GM23248 (cell line): ENCODE results near the gene CACFD1. TPM values are rescaled to one million over a fixed set of nuclear protein-coding genes. Genes with fewer than 3 reads are reported as not detected.

Experiments used
- DNase-seq: peaks from one replicate; pipeline ENCODE4 v3.0.0-alpha.2; 2015
- H2AFZ ChIP-seq: fragments of 200-600 bp; sonication (generic); 2 replicates; pipeline ENCODE4 v1.6.1; 2016; ENCODE audit warnings: antibody characterized with exemption
- H3F3A ChIP-seq: fragments of 200-600 bp; sonication (generic); 2 replicates; pipeline ENCODE4 v1.6.1; 2016; ENCODE audit warnings: mild to moderate bottlenecking, antibody characterized with exemption, mixed run types; ENCODE audit not compliant: insufficient read depth
- H3K27ac ChIP-seq: fragments of 200-600 bp; sonication (generic); 2 replicates; pipeline ENCODE4 v1.5.1; 2016; ENCODE audit warnings: mild to moderate bottlenecking
- H3K27me3 ChIP-seq: fragments of 200-600 bp; sonication (generic); replicated peaks from 2 replicates; pipeline ENCODE4 v1.6.1; 2016; ENCODE audit warnings: mild to moderate bottlenecking; ENCODE audit not compliant: insufficient read depth
- H3K36me3 ChIP-seq: fragments of 200-600 bp; sonication (generic); 2 replicates; pipeline ENCODE4 v1.6.1; 2016; ENCODE audit warnings: low read depth, mild to moderate bottlenecking
- H3K4me1 ChIP-seq: fragments of 200-600 bp; sonication (generic); 2 replicates; pipeline ENCODE4 v1.6.1; 2016; ENCODE audit warnings: mild to moderate bottlenecking; ENCODE audit not compliant: insufficient read depth
- H3K4me2 ChIP-seq: fragments of 200-600 bp; sonication (generic); one replicate; pipeline ENCODE4 v1.6.1; 2016; ENCODE audit warnings: mild to moderate bottlenecking; ENCODE audit not compliant: unreplicated experiment
- H3K4me3 ChIP-seq: fragments of 200-600 bp; sonication (generic); 2 replicates; pipeline ENCODE4 v1.5.1; 2016; ENCODE audit warnings: mild to moderate bottlenecking
- H3K79me2 ChIP-seq: fragments of 200-600 bp; sonication (generic); 2 replicates; pipeline ENCODE4 v1.6.1; 2016; ENCODE audit warnings: mild to moderate bottlenecking; ENCODE audit not compliant: insufficient read depth
- H3K9ac ChIP-seq: fragments of 200-600 bp; sonication (generic); 2 replicates; pipeline ENCODE4 v1.6.1; 2016; ENCODE audit warnings: mild to moderate bottlenecking
- H3K9me2 ChIP-seq: fragments of 200-600 bp; sonication (generic); 2 replicates; pipeline ENCODE4 v1.6.1; 2016; ENCODE audit warnings: mixed run types, mild to moderate bottlenecking, moderate library complexity; ENCODE audit not compliant: insufficient read depth
- H3K9me3 ChIP-seq: fragments of 200-600 bp; sonication (generic); one replicate; pipeline ENCODE4 v1.6.1; 2017; ENCODE audit warnings: low read depth
- H4K20me1 ChIP-seq: fragments of 200-600 bp; sonication (generic); 2 replicates; pipeline ENCODE4 v1.6.0; 2016; ENCODE audit not compliant: insufficient read depth
- EZH2 ChIP-seq: fragments of 200-600 bp; sonication (generic); IDR thresholded peaks from 2 replicates; pipeline ENCODE4 v1.6.1; 2018; ENCODE audit warnings: antibody characterized with exemption, mild to moderate bottlenecking; ENCODE audit not compliant: insufficient read depth, poor library complexity, severe bottlenecking
- EZH2phosphoT487 ChIP-seq: fragments of 200-600 bp; sonication (generic); IDR thresholded peaks from 2 replicates; pipeline ENCODE4 v1.6.1; 2018; ENCODE audit warnings: antibody characterized with exemption, moderate library complexity, mild to moderate bottlenecking, low read depth; ENCODE audit not compliant: insufficient read depth
- WGBS, 2 experiments: methylation state at CpG; one replicate each; pipeline ENCODE4 v1.1.6; 2015 to 2017; ENCODE audit warnings: low lambda C conversion rate in 2 of 2, low coverage in 1 of 2; ENCODE audit errors: missing lambda C conversion rate in 2 of 2; 5-methylcytosine and 5-hydroxymethylcytosine counted together
- in situ Hi-C: fragments of 300-500 bp; cut with MboI; formaldehyde crosslinking; loops from 2 replicates; pipeline ENCODE4 v1.15.0; 2020
- polyA plus RNA-seq: library from polyadenylated mRNA; unstranded; fragments of >200 nt; fragmentation: Nextera tagmentation; extraction: Ambion mirVana; gene quantifications from 2 replicates; pipeline ENCODE4 v1.2.1, GENCODE V29; 2016
- total RNA-seq: library from RNA; depleted of rRNA; stranded (reverse); fragments of >200 nt; shearing (Covaris generic); gene quantifications from 2 replicates; pipeline ENCODE4 v1.2.3, GENCODE V29; 2014

CACFD1 gene
- total and polyA plus RNA-seq, 2 experiments from 2014 or later: 4.7 to 7.0 TPM

GRCh38 chr9:133470427-133470924 lies 10.7 kb downstream of the CACFD1 start:
- no peak overlapping the region for H3K27ac ChIP-seq
- H3K9me3 ChIP-seq: no peaks in the 10 kb centered on the region
- no peaks in the 10 kb centered on the region; the same call in 1 of the 2 replicates for H3F3A ChIP-seq
- H3K27me3 ChIP-seq: no peaks in the 10 kb centered on the region
- no peak for DNase-seq
- no peaks in the 10 kb centered on the region for H4K20me1 ChIP-seq
- in situ Hi-C loops: no loop called here
- no peaks in the 10 kb centered on the region for H3K36me3 ChIP-seq
- no peak overlapping the region for H3K4me3 ChIP-seq
- 80% methylated on average over 15 to 16 of the region's 16 CpGs for WGBS, 2 experiments
- H2AFZ ChIP-seq: no peak overlapping the region
- no peak overlapping the region for H3K4me2 ChIP-seq
- no peak for TF ChIP-seq EZH2
- H3K4me1 ChIP-seq: no peaks in the 10 kb centered on the region
- H3K79me2 ChIP-seq: no peaks in the 10 kb centered on the region
- no peaks in the 10 kb centered on the region for H3K9me2 ChIP-seq
- H3K9ac ChIP-seq: no peak overlapping the region

DNA sequence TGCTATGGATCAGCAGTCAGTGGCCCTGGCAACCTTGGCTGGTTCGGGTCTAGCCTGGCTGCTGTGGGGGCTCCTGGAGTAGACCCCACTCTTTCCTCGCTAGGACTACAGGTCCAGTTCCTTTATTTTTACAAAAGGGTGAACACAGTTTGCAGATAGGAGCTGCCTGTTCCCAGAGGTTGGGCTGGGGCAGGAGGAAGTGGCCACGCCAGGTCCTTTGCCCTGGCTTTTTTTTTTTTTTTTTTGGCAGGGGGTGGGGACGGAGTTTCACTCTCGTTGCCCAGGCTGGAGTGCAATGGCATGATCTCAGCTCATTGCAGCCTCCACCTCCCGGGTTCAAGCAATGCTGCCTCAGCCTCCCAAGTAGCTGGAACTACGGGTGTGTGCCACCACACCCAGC lies 11.2 kb downstream of the CACFD1 start:
- no peaks in the 10 kb centered on the region for H4K20me1 ChIP-seq
- no peaks in the 10 kb centered on the region for H3K9me2 ChIP-seq
- H3K4me1 ChIP-seq: no peaks in the 10 kb centered on the region
- H3K9ac ChIP-seq: no peak overlapping the region
- H3K36me3 ChIP-seq: no peaks in the 10 kb centered on the region
- no peak for DNase-seq
- 87 to 90% methylated on average over 7 of the region's 7 CpGs for WGBS, 2 experiments
- H3K4me3 ChIP-seq: no peak overlapping the region
- H3K27ac ChIP-seq: no peak overlapping the region
- no peak overlapping the region for H3K4me2 ChIP-seq
- H2AFZ ChIP-seq: no peak overlapping the region
- no peaks in the 10 kb centered on the region for H3K9me3 ChIP-seq
- TF ChIP-seq EZH2: no peak
- no peak for TF ChIP-seq EZH2phosphoT487
- H3F3A ChIP-seq: no peaks in the 10 kb centered on the region; the same call in 1 of the 2 replicates
- no peaks in the 10 kb centered on the region for H3K79me2 ChIP-seq
- no peaks in the 10 kb centered on the region for H3K27me3 ChIP-seq
- in situ Hi-C loops: no loop called here

DNA sequence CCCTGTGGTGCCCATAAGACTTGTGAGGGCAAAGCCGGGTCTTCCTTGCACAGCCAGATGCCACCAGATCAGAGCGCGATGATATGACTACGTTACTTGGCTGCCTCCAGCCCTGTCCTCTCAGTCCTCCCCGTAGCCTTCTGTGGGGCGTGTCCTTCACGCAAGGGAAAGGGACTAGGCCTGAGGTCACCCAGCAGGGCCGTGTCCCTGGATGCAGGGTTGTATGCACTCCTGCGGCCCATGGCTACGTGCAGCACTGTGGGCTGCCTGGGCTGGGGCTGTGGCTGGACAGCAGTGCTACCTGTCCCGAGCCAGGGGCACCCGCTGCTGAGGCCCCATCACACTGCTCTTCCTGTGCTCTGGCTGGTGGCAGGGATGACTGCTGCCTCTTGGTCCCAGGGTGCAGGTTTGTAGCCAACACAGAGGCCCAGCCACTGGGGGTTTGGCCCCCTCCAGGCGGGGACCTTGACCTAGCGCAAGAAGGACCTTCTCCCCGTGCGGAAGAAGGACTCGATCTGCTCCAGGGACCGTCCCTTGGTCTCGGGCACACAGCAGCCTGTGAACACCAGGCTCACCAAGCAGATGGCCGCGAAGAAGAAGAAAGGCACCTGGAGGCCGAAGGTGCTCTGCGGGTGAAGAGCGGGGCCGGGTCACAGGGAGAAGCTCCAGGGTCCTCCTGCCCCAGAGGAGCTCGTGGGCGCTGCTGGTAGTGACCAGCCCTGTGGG lies 11.9 kb downstream of the CACFD1 start:
- no peaks in the 10 kb centered on the region for H3F3A ChIP-seq
- no peaks in the 10 kb centered on the region for H4K20me1 ChIP-seq
- in situ Hi-C loops: no loop called here
- no peaks in the 10 kb centered on the region for H3K9me2 ChIP-seq
- H3K9me3 ChIP-seq: no peaks in the 10 kb centered on the region
- TF ChIP-seq EZH2phosphoT487 (no peak), EZH2 (no peak)
- 79 to 83% methylated on average over 23 to 27 of the region's 27 CpGs for WGBS, 2 experiments
- H2AFZ ChIP-seq: no peak overlapping the region
- no peak overlapping the region for H3K9ac ChIP-seq
- H3K79me2 ChIP-seq: no peaks in the 10 kb centered on the region
- H3K4me3 ChIP-seq: no peak overlapping the region
- H3K4me1 ChIP-seq: no peaks in the 10 kb centered on the region
- H3K27me3 ChIP-seq: no peaks in the 10 kb centered on the region
- H3K36me3 ChIP-seq: no peaks in the 10 kb centered on the region
- DNase-seq: no peak
- no peak overlapping the region for H3K27ac ChIP-seq
- H3K4me2 ChIP-seq: no peak overlapping the region

- no peaks in the 10 kb centered on the region for H3K4me1 ChIP-seq
- no peaks in the 10 kb centered on the region for H3K27me3 ChIP-seq
- no peaks in the 10 kb centered on the region for H3K36me3 ChIP-seq
- in situ Hi-C loops: no loop called here
- DNase-seq: no peak
- H3K27ac ChIP-seq: no peak overlapping the region
- no peaks in the 10 kb centered on the region for H3K79me2 ChIP-seq
- H4K20me1 ChIP-seq: no peaks in the 10 kb centered on the region
- no peak overlapping the region for H3K4me2 ChIP-seq
- TF ChIP-seq EZH2 (no peak), EZH2phosphoT487 (no peak)
- H3K9me3 ChIP-seq: no peaks in the 10 kb centered on the region
- no peaks in the 10 kb centered on the region for H3F3A ChIP-seq
- no peak overlapping the region for H3K4me3 ChIP-seq
- 84 to 85% methylated on average over 10 to 11 of the region's 11 CpGs for WGBS, 2 experiments
- no peaks in the 10 kb centered on the region for H3K9me2 ChIP-seq
- H3K9ac ChIP-seq: no peak overlapping the region
- no peak overlapping the region for H2AFZ ChIP-seq
Observed at GRCh38 chr9:133472277-133472645, 12.5 kb downstream of the CACFD1 start.
